Psoas muscle (tissue), 8 donors: ENCODE data around the gene PTGES3L. TPM values are rescaled to one million over a fixed set of nuclear protein-coding genes. Genes with fewer than 3 reads are reported as not detected.
"Not testable (repeated sequence)": the region's sequence is repeated elsewhere in the genome, so short reads cannot be mapped to it uniquely, and the experiment has no call there.

Experiments
- ATAC-seq, 4 donors: fragments of 200-7000 bp; cut with Tn5 transposase; one replicate each; pipeline ENCODE4 v1.9.1; 2020; ENCODE audit warnings: moderate library complexity in 3 of 4, mild to moderate bottlenecking in 2 of 4
- DNase-seq, 2 donors: peaks; one replicate each; pipeline ENCODE4 v3.0.0-alpha.2; 2020
- H3K27ac ChIP-seq: fragments of 200-600 bp; one replicate; pipeline ENCODE4 v1.8.0; 2022
- H3K27me3 ChIP-seq, 3 donors: fragments of 200-600 bp in 1 of 3; one replicate each; pipeline versions ENCODE4 v1.6.1 to v1.8.0; 2013 to 2022; ENCODE audit warnings: low read length in 2 of 3, mild to moderate bottlenecking in 2 of 3, moderate library complexity in 1 of 3; ENCODE audit not compliant: insufficient read depth in 3 of 3
- H3K36me3 ChIP-seq, 2 donors: fragments of 200-600 bp in 1 of 2; one replicate each; pipeline versions ENCODE4 v1.6.1 to v1.8.0; 2013 to 2022; ENCODE audit warnings: low read depth in 1 of 2, mild to moderate bottlenecking in 1 of 2, moderate library complexity in 1 of 2; ENCODE audit not compliant: insufficient read depth in 1 of 2
- H3K4me1 ChIP-seq: fragments of 200-600 bp; one replicate; pipeline ENCODE4 v1.8.0; 2022
- H3K4me3 ChIP-seq: fragments of 200-600 bp; one replicate; pipeline ENCODE4 v1.8.0; 2022; ENCODE audit warnings: mild to moderate bottlenecking
- H3K9me3 ChIP-seq: fragments of 200-600 bp; one replicate; pipeline ENCODE4 v1.8.0; 2022
- CTCF ChIP-seq: fragments of 200-600 bp; IDR thresholded peaks from one replicate; pipeline ENCODE4 v1.8.0; 2022; ENCODE audit warnings: antibody characterized with exemption
- WGBS, 3 donors: extraction: QIAGEN DNeasy Blood & Tissue Kit; methylation state at CpG; one replicate each; pipeline versions ENCODE4 v1.1.6 to v1.1.7; 2013; 5-methylcytosine and 5-hydroxymethylcytosine counted together
- intact Hi-C, 2 donors: fragments of 100-400 bp; cut with DNase I; formaldehyde crosslinking; loops; one replicate each; pipeline versions ENCODE4 v1.11.0 to v1.14.2; 2022
- polyA plus RNA-seq, 3 donors: library from polyadenylated mRNA; stranded (reverse); fragments of 200-250 nt; gene quantifications; one replicate each; pipeline ENCODE4 v1.2.3, GENCODE V29; 2013
- total RNA-seq, 4 donors: library from RNA; stranded (reverse); fragmentation: NEBNext Ultra II Directional in 2 of 4; extraction: Animal tissue kit (Norgen Biotek cat#: 25700) in 2 of 4; gene quantifications; one replicate each; pipeline versions ENCODE4 v1.2.1 to v1.2.4, GENCODE V29; 2021 to 2023
- donor health status: healthy with polysubstance abuse.
- donor health status: DM: no; HTN: no; CAD: no; lungs with moderate emphysema.
- donor health status: Bipolar disorder and iron deficiency.
- donor health status: healthy.
- donor health status: DM: yes; HTN: yes; CAD: no.
- donor health status: DM: no; HTN: no; CAD: no.
- donor health status: DM: no; HTN: no; CAD: no.
- donor health status: DM: yes; HTN: yes; CAD: no.

PTGES3L gene
- total and polyA plus RNA-seq, 7 donors: 43.7 to 66.0 (median 48.7) TPM

- no peak for DNase-seq
- Histone ChIP-seq H3K9me3 (no peaks in the 10 kb centered on the region), H3K36me3 (no peaks in the 10 kb centered on the region), H3K27ac (no peak overlapping the region), H3K27me3 (no peaks in the 10 kb centered on the region), H3K4me3 (no peak overlapping the region), H3K4me1 (peaks cover 5% of the 10 kb centered on the region)
- TF ChIP-seq CTCF: no peak
- ATAC-seq: no peak
- WGBS, 3 donors: 54 to 59% (median 55%) methylated on average over 7 of the region's 7 CpGs
- intact Hi-C loops: no loop called here
Observed at GRCh38 chr17:42922294-42922693, 57.6 kb downstream of the PTGES3L start.

- ATAC-seq (no peak), DNase-seq (peak in 1 of 2 donors; percentile 15)
- H3K27me3 ChIP-seq: no peaks in the 10 kb centered on the region
- no peaks in the 10 kb centered on the region for H3K9me3 ChIP-seq
- H3K4me1 ChIP-seq: peaks cover 5% of the 10 kb centered on the region
- WGBS, 3 donors: 26 to 33% (median 31%) methylated on average over 3 of the region's 3 CpGs
- no peak for TF ChIP-seq CTCF
- H3K4me3 ChIP-seq: no peak overlapping the region
- no peaks in the 10 kb centered on the region for H3K36me3 ChIP-seq
- intact Hi-C loops: no loop called here
- H3K27ac ChIP-seq: no peak overlapping the region
Observed at GRCh38 chr17:42920922-42921321, 59.0 kb downstream of the PTGES3L start.

DNA sequence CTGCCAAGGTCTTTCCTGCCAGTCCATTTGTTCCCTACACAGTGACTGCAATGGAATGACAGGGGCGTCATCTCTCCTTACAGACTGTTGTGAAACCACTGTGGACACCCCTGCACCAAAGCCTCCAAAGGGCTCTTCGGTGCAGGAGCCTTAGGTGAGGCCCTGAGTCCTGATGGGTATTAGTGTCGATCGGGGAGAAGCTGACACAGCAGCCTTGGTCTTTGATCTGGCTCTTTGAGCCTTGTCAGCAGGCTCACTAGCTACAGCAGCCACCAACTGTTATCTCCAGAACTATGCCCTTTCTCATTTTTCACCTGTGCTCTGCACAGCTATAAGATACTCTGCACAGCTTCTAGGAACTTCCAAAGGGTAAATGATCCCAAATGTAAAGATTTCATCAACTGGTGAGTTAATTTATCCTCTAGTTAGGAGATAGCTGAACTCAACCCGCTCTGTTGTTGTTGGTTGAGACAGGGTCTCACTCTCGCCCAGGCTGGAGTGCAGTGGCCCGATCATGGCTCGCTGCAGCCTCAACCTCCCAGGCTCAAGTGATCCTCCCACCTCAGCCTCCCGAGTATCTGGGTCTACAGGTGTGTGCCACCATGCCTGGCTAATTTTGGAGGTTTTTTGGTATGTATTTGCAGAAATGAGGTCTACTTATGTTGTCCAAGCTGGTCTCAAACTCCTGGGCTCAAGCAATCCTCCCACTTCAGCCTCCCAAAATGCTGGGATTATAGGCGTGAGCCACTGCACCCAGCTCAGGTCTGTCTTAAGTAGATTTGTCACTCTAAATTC lies 59.6 kb downstream of the PTGES3L start:
- no peaks in the 10 kb centered on the region for H3K36me3 ChIP-seq
- ATAC-seq: no peak
- WGBS, 3 donors: 64 to 66% (median 65%) methylated on average over 10 of the region's 10 CpGs
- no peak overlapping the region for H3K27ac ChIP-seq
- H3K4me3 ChIP-seq: no peak overlapping the region
- no peaks in the 10 kb centered on the region for H3K27me3 ChIP-seq
- TF ChIP-seq CTCF: no peak
- H3K9me3 ChIP-seq: no peaks in the 10 kb centered on the region
- peaks cover 5% of the 10 kb centered on the region for H3K4me1 ChIP-seq
- intact Hi-C loops: no loop called here
- DNase-seq: no peak

DNA sequence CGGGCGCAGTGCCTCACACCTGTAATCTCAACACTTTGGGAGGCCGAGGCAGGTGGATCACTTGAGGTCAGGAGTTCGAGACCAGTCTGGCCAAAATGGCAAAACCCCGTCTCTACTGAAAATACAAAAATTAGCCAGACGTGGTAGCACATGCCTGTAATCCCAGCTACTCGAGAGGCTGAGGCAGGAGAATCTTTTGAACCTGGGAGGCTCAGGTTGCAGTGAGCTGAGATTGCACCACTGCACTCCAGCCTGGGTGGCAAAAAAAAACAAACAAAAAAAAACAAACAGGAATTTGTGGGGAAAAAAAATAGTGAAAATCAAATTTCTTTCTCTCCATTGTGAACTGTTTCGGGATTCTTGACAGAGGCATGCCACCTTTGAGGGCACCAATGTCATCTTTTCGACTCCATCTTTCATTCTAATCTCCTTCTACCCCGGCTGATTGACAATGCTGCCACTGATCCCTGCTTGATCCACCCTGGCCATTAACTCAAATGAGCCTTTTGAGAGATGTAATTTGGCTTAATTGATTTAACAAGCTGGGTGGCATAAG lies 60.3 kb downstream of the PTGES3L start:
- ATAC-seq, DNase-seq, H3K9me3 ChIP-seq, H3K4me1 ChIP-seq, intact Hi-C loops, H3K27me3 ChIP-seq, H3K4me3 ChIP-seq, H3K36me3 ChIP-seq, H3K27ac ChIP-seq: not testable (repeated sequence)
- 65 to 71% (median 68%) methylated on average over 10 of the region's 10 CpGs for WGBS, 3 donors

GRCh38 chr17:42918902-42919521 lies 60.9 kb downstream of the PTGES3L start:
- no peaks in the 10 kb centered on the region for H3K36me3 ChIP-seq
- TF ChIP-seq CTCF: no peak
- H3K27ac ChIP-seq: no peak overlapping the region
- no peak overlapping the region for H3K4me3 ChIP-seq
- intact Hi-C loops: no loop called here
- H3K4me1 ChIP-seq: peaks cover 5% of the 10 kb centered on the region
- no peaks in the 10 kb centered on the region for H3K9me3 ChIP-seq
- no peaks in the 10 kb centered on the region for H3K27me3 ChIP-seq
- DNase-seq: no peak
- WGBS, 3 donors: 51 to 59% (median 58%) methylated on average over 3 of the region's 3 CpGs
- ATAC-seq: no peak
